Measurements from ENCODE around the gene CNNM4.

Gene CNNM4

DNA sequence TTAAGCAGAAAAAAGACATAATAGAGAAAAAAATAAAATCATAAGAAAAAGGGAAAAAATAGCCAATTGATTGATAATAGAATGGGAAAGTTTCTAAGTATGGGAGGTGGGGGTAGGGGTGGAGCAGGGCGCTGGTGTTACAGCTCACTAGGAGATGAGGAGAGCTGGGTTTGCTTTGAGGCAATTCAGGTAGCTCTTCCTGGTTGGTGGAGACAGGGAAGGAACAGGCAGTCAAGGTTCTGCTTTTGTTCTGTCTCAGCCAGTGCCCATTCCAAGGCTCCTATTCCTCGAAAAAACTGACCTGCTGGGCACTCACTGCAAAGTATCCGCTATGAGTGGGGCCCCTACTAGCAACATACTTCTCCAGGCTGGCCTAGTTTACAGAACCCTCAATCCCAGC, 1.7 kb upstream of the CNNM4 start:
- DNase-seq (ENCODE audit: low read depth in 4 of 4, low spot score in 1 of 4) = no peak

- no peak for DNase-seq (ENCODE audit: low read depth in 4 of 4, low spot score in 1 of 4)
Measured at GRCh38 chr2:96759548-96759947, 1.2 kb upstream of the CNNM4 start.

GRCh38 chr2:96760986-96761832, 507 bp downstream of the CNNM4 start:
- peak in 2 of 4 experiments; percentile 48 to 58 for DNase-seq (ENCODE audit: low read depth in 4 of 4, low spot score in 1 of 4)

- DNase-seq (ENCODE audit: low read depth in 4 of 4, low spot score in 1 of 4) = no peak
Measured at GRCh38 chr2:96762529-96763311, 2.0 kb downstream of the CNNM4 start.

GRCh38 chr2:96763511-96764252, 3.0 kb downstream of the CNNM4 start:
- DNase-seq (ENCODE audit: low read depth in 4 of 4, low spot score in 1 of 4) = no peak

GRCh38 chr2:96764253-96764637, 3.5 kb downstream of the CNNM4 start:
- DNase-seq (ENCODE audit: low read depth in 4 of 4, low spot score in 1 of 4) = no peak

DNA sequence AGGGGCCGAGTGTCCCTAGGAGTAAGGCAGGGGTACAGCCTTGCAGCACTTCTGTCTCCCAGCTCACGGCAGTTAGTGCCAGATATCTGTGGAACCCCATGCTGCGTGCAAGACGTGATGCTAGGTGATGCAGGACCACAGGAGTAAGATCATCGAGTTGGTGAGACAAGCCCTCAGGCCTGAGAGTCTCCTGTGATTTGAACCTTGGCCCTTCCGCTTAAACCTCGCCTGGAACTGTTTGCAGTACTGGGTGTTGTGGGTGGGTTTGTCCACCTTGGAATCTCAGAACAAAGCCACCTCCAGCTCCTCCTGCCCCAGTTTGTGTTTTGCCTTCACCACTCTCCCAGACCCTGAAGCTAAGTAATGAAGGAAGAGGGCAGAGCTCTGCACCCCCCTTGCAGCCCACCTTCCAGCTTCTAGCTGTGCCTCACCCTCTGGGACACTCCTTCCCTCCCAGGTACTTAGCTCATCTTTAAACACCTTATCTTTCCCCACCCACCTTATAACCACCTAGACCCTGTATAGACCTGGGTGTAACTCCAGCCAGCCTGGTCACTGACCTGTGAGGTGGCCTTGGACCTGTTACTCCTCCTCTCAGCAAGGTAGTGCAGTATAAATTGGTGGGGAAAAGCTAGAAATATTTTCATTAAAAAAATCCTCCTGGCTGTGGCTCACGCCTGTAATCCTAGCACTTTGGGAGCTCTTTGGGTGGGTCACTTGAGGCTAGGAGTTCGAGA, 6.6 kb downstream of the CNNM4 start:
- DNase-seq (ENCODE audit: low read depth in 4 of 4, low spot score in 1 of 4) = no peak

- no peak for DNase-seq (ENCODE audit: low read depth in 4 of 4, low spot score in 1 of 4)
Measured at GRCh38 chr2:96768083-96768561, 7.4 kb downstream of the CNNM4 start.

GRCh38 chr2:96769814-96770213, 9.1 kb downstream of the CNNM4 start:
- DNase-seq (ENCODE audit: low read depth in 4 of 4, low spot score in 1 of 4) = no peak

- no peak for DNase-seq (ENCODE audit: low read depth in 4 of 4, low spot score in 1 of 4)
Measured at GRCh38 chr2:96770442-96771202, 9.9 kb downstream of the CNNM4 start.

GRCh38 chr2:96771796-96772618, 11.3 kb downstream of the CNNM4 start:
- no peak for DNase-seq (ENCODE audit: low read depth in 4 of 4, low spot score in 1 of 4)

GRCh38 chr2:96772903-96773671, 12.4 kb downstream of the CNNM4 start:
- DNase-seq (ENCODE audit: low read depth in 4 of 4, low spot score in 1 of 4) = no peak

DNA sequence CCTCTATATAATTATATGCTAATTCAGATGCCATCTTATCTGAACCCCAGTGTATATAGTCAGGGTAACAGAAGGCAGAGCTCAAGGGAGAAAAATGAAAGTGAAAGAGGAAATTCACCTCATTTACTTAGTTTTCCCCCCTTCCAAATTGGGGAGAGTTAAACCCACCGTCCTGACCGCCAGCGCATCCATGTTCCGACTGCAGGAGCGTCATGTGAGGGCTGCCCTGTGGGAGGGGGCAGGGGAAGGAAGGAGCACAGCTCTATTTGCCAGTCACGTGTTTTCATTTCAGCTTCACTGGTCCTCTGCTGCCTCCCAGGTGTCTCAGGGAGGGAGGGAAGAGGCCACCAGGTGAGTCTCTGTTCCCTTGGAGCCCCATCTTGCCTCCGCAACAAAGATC, 13.2 kb downstream of the CNNM4 start:
- peak in 1 of 4 experiments; percentile 20 for DNase-seq (ENCODE audit: low read depth in 4 of 4, low spot score in 1 of 4)

DNA sequence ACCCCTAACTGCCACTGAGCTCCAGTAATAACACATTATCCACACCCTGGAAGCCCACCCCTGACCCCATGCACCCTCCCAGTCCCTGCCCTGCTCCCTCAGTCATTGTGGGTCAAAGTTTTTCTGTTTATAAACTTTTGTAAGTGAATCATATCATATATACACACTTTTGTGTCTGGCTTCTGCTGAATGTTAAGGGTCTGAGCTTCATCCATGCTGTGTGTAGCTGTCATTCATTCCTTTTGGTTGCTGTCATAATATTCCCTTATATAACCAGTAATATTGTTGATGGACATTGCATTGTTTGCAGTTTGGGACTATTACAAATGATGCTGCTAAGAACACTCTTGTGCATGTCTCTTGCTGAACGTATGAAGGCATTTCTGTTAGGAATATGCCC, 14.5 kb downstream of the CNNM4 start:
- no peak for DNase-seq (ENCODE audit: low read depth in 4 of 4, low spot score in 1 of 4)

DNA sequence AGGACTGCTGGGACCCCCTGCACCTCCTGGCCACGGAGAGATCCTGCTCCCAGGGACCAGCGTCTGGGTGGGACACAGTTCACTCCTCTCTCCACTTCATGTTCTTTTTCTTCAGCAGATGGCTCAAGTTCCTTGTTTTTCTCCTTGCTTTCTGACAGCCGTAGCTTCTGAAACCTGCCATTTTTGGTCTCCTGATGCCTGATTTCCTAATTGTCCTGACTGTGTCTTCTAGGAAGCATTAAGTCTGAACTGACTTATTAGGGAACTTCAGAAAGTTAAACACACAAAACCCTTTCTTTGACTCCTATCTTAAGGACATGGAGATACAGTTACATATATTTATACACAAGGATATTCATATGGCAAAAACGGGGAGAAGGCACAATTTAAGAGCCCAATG, 22.7 kb downstream of the CNNM4 start:
- DNase-seq (ENCODE audit: low read depth in 4 of 4, low spot score in 1 of 4) = no peak

- DNase-seq (ENCODE audit: low read depth in 4 of 4, low spot score in 1 of 4) = no peak
Measured at GRCh38 chr2:96787411-96787810, 26.7 kb downstream of the CNNM4 start.

DNA sequence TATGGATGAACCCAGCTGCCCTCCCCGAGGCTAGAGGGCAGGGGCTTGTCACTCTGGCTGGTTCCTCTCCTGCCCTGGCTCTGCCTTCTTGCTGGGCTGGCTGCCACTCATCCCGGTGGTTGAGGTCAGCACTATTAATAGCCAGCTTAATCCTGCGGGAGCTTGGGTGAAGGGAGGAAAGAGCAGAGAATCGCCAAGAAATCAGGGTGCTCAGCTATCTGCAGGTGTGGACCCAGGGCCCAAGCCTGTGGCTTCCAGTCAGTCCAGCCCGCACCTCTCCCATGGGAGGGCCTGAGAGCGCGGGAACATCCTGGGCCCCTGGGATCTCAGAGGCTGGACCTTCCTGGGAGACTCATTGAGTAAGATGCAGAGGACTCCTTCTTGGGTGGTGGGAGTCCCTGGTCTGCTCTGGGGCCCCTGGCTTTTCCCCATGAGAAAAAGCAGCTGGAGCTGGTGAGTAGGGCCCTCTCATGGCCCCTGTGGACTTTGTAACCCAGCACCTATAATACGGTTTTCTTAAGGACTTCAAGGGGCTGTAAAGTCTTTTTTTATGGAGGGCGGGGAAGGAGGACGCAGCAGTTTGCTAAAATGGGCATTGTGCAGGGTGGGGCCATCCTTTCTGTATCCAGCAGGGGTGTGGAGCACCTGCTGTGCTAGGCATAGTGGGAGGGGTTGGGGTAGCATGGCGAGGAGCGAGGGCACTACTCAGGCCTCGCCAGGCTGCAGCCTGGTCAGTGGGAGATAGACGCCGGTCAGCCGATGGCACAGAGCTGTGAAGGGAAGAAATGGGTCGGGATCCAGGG, 27.9 kb downstream of the CNNM4 start:
- no peak for DNase-seq (ENCODE audit: low read depth in 4 of 4, low spot score in 1 of 4)

DNA sequence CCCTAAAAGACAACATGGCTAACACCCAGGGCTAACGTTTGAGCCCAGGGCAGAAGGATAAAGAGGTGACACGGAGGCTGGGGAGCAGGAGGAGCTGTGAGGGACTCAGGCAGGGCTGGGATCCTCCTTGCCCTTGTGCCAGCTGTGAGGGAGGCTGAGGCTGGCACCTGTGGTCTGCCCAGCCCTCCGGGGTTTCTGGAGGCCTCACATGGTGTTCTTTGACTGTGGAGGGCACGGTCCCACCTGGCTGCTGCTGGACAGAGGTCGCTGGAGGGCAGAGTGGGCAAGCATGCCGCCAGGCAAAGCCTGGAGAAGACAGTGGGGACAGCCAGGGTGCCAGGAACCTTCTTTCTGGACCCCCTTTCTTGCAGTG, 28.5 kb downstream of the CNNM4 start:
- DNase-seq (ENCODE audit: low read depth in 4 of 4, low spot score in 1 of 4) = no peak

Data from stimulated activated CD4-positive, alpha-beta T cell treated with anti-CD3 and anti-CD28 coated beads, Interleukin-1b, Interleukin-23, amount 100 ng/mL, for 24 hours (primary cell).